CD14-positive monocyte (primary cell): ENCODE results near the gene FIBCD1. TPM values are rescaled to one million over a fixed set of nuclear protein-coding genes. Genes with fewer than 3 reads are reported as not detected.

Experiments
- DNase-seq, 3 donors: peaks; one replicate each; pipeline ENCODE4 v3.0.0-alpha.2; 2011 to 2022
- H2AFZ ChIP-seq: 2 replicates; pipeline ENCODE4 v1.6.0; 2012; ENCODE audit warnings: mild to moderate bottlenecking, low read depth, low read length, inconsistent platforms; ENCODE audit not compliant: insufficient read depth, poor library complexity, severe bottlenecking
- H3K27ac ChIP-seq, 2 donors: 1 replicate in 1 of 2; 2 replicates in 1 of 2; pipeline ENCODE4 v1.5.1; 2012 to 2013; ENCODE audit warnings: low read length in 2 of 2, control low read depth in 1 of 2, inconsistent platforms in 1 of 2, low read depth in 1 of 2, mild to moderate bottlenecking in 1 of 2
- H3K27me3 ChIP-seq, 2 donors: one replicate each; pipeline versions ENCODE4 v1.6.0 to v1.6.1; 2011 to 2013; ENCODE audit warnings: low read length in 2 of 2; ENCODE audit not compliant: control insufficient read depth in 2 of 2, insufficient read depth in 2 of 2
- H3K36me3 ChIP-seq, 2 donors: replicated peaks in 1 of 2; 1 replicate in 1 of 2; 2 replicates in 1 of 2; pipeline versions ENCODE4 v1.5.1 to v1.6.1; 2012 to 2013; ENCODE audit warnings: low read length in 2 of 2, control low read depth in 1 of 2, inconsistent platforms in 1 of 2, mild to moderate bottlenecking in 1 of 2; ENCODE audit not compliant: insufficient read depth in 2 of 2, control insufficient read depth in 1 of 2
- H3K4me1 ChIP-seq, 2 donors: 1 replicate in 1 of 2; 2 replicates in 1 of 2; pipeline versions ENCODE4 v1.5.1 to v1.6.1; 2012 to 2013; ENCODE audit warnings: low read length in 2 of 2, control low read depth in 1 of 2, inconsistent platforms in 1 of 2, mild to moderate bottlenecking in 1 of 2, moderate library complexity in 1 of 2; ENCODE audit not compliant: insufficient read depth in 2 of 2, control insufficient read depth in 1 of 2
- H3K4me2 ChIP-seq: replicated peaks from 2 replicates; pipeline ENCODE3; 2012; ENCODE audit warnings: low read length, moderate library complexity, mild to moderate bottlenecking; ENCODE audit not compliant: poor library complexity, severe bottlenecking; ENCODE audit errors: extremely low read depth
- H3K4me3 ChIP-seq, 3 experiments: fragments of 200-600 bp in 1 of 3; sonication (generic) in 1 of 3; replicated peaks in 1 of 3; 1 replicate in 2 of 3; 2 replicates in 1 of 3; pipeline ENCODE4 v1.5.1; 2011 to 2013; ENCODE audit warnings: low read length in 3 of 3, mild to moderate bottlenecking in 3 of 3, control low read depth in 2 of 3, low read depth in 2 of 3, inconsistent platforms in 1 of 3, moderate library complexity in 1 of 3
- H3K79me2 ChIP-seq: 2 replicates; pipeline ENCODE4 v1.6.0; 2012; ENCODE audit warnings: mild to moderate bottlenecking, control low read depth, inconsistent platforms, low read length, moderate library complexity; ENCODE audit not compliant: insufficient read depth
- H3K9ac ChIP-seq: 2 replicates; pipeline ENCODE4 v1.6.0; 2017; ENCODE audit warnings: low read length, mild to moderate bottlenecking; ENCODE audit not compliant: insufficient read depth, poor library complexity, severe bottlenecking
- H3K9me3 ChIP-seq, 2 donors: replicated peaks in 1 of 2; 1 replicate in 1 of 2; 2 replicates in 1 of 2; pipeline versions ENCODE4 v1.5.1 to v1.6.1; 2012 to 2013; ENCODE audit warnings: low read length in 2 of 2, control low read depth in 1 of 2; ENCODE audit not compliant: control insufficient read depth in 1 of 2, insufficient read depth in 1 of 2
- H4K20me1 ChIP-seq: 2 replicates; pipeline ENCODE4 v1.6.0; 2012; ENCODE audit warnings: mild to moderate bottlenecking, low read length, control low read depth, moderate library complexity; ENCODE audit not compliant: insufficient read depth
- H3K27ac Mint-ChIP-seq, 7 donors: one replicate each; pipeline ENCODE4 v1.8.0; 2020; ENCODE audit warnings: mild to moderate bottlenecking in 7 of 7, mixed read lengths in 7 of 7, moderate library complexity in 6 of 7, inconsistent platforms in 2 of 7
- H3K27me3 Mint-ChIP-seq, 3 donors: one replicate each; pipeline ENCODE4 v1.8.0; 2021 to 2022; ENCODE audit warnings: low read depth in 3 of 3, mild to moderate bottlenecking in 3 of 3, mixed read lengths in 3 of 3, moderate library complexity in 3 of 3, inconsistent platforms in 1 of 3
- H3K36me3 Mint-ChIP-seq, 2 donors: one replicate each; pipeline ENCODE4 v1.8.0; 2020; ENCODE audit warnings: mixed read lengths in 2 of 2, inconsistent platforms in 1 of 2, mild to moderate bottlenecking in 1 of 2
- H3K4me1 Mint-ChIP-seq: one replicate; pipeline ENCODE4 v1.8.0; 2020; ENCODE audit warnings: mild to moderate bottlenecking, mixed read lengths
- H3K4me3 Mint-ChIP-seq, 2 donors: one replicate each; pipeline ENCODE4 v1.8.0; 2020; ENCODE audit warnings: mild to moderate bottlenecking in 2 of 2, mixed read lengths in 2 of 2, moderate library complexity in 1 of 2
- H3K9me3 Mint-ChIP-seq, 7 donors: one replicate each; pipeline ENCODE4 v1.8.0; 2020 to 2022; ENCODE audit warnings: mixed read lengths in 7 of 7, mild to moderate bottlenecking in 6 of 7, moderate library complexity in 6 of 7, inconsistent platforms in 2 of 7
- CTCF ChIP-seq: fragments of 200-600 bp; IDR thresholded peaks from one replicate; pipeline ENCODE4 v1.8.0; 2022; ENCODE audit warnings: antibody characterized with exemption, mild to moderate bottlenecking
- WGBS: methylation state at CpG from one replicate; pipeline ENCODE4 v1.1.5; 2013; ENCODE audit warnings: missing lambda C conversion rate; ENCODE audit not compliant: insufficient coverage; 5-methylcytosine and 5-hydroxymethylcytosine counted together
- intact Hi-C, 2 donors: fragments of 100-400 bp; cut with micrococcal nuclease; formaldehyde crosslinking; loops; one replicate each; pipeline versions ENCODE4 v1.15.0 to v1.15.1; 2023
- polyA plus RNA-seq, 3 donors: library from polyadenylated mRNA; depleted of rRNA in 1 of 3; unstranded in 2 of 3; stranded (reverse) in 1 of 3; fragments of 300-500 nt in 2 of 3; fragments of >200 nt in 1 of 3; fragmentation: Illumina TruSeq in 2 of 3; gene quantifications; 1 replicate in 2 of 3; 2 replicates in 1 of 3; pipeline ENCODE4 v1.2.3, GENCODE V29; 2012 to 2021

The FIBCD1 gene
- polyA plus RNA-seq, 3 donors, result not detected

GRCh38 chr9:130950039-130950311, 10.9 kb upstream of the FIBCD1 start:
- no peak overlapping the region for H3K4me2 ChIP-seq
- H2AFZ ChIP-seq, result no peak overlapping the region
- Mint-ChIP-seq H3K4me1 (no peaks in the 10 kb centered on the region), H3K27me3 (peaks cover 15 to 21% (median 15%) of the 10 kb centered on the region in 3 donors), H3K36me3 (no peaks in the 10 kb centered on the region), H3K4me3 (no peak overlapping the region), H3K27ac (no peak overlapping the region), H3K9me3 (peaks cover 0 to 11% (median 8%) of the 10 kb centered on the region in 7 donors)
- no peak overlapping the region for H3K9ac ChIP-seq
- WGBS, result 100% methylated on average over 1 of the region's 1 CpG
- DNase-seq, result no peak
- no peaks in the 10 kb centered on the region for H3K79me2 ChIP-seq
- H3K27me3 ChIP-seq, result no peaks in the 10 kb centered on the region
- H3K4me3 ChIP-seq, result no peak overlapping the region
- no peak for TF ChIP-seq CTCF
- H4K20me1 ChIP-seq, result no peaks in the 10 kb centered on the region
- H3K4me1 ChIP-seq, result no peaks in the 10 kb centered on the region
- H3K9me3 ChIP-seq, result peaks cover 0 to 5% of the 10 kb centered on the region in 2 donors
- H3K36me3 ChIP-seq, result no peaks in the 10 kb centered on the region
- intact Hi-C loops, result no loop called here
- no peak overlapping the region for H3K27ac ChIP-seq

GRCh38 chr9:130949188-130950038, 10.4 kb upstream of the FIBCD1 start:
- Mint-ChIP-seq H3K4me3 (no peak overlapping the region), H3K4me1 (no peaks in the 10 kb centered on the region), H3K27me3 (peaks cover 15 to 21% (median 17%) of the 10 kb centered on the region in 3 donors), H3K9me3 (peaks cover 0 to 11% (median 8%) of the 10 kb centered on the region in 7 donors), H3K36me3 (no peaks in the 10 kb centered on the region), H3K27ac (no peak overlapping the region)
- no peak overlapping the region for H3K27ac ChIP-seq
- no peaks in the 10 kb centered on the region for H4K20me1 ChIP-seq
- no peak for DNase-seq
- no peaks in the 10 kb centered on the region for H3K36me3 ChIP-seq
- no peaks in the 10 kb centered on the region for H3K27me3 ChIP-seq
- no peak overlapping the region for H3K4me3 ChIP-seq
- intact Hi-C loops, result loop anchor here (10.0 kb wide), 2 partner anchors 85 to 245 kb away; no protein-coding TSS in a partner anchor
- peaks cover 0 to 5% of the 10 kb centered on the region in 2 donors for H3K9me3 ChIP-seq
- H3K4me2 ChIP-seq, result no peak overlapping the region
- H3K9ac ChIP-seq, result no peak overlapping the region
- H2AFZ ChIP-seq, result no peak overlapping the region
- no peak for TF ChIP-seq CTCF
- 97% methylated on average over 7 of the region's 8 CpGs for WGBS
- no peaks in the 10 kb centered on the region for H3K4me1 ChIP-seq
- no peaks in the 10 kb centered on the region for H3K79me2 ChIP-seq
